ENCODE results near the gene CPM. TPM values are rescaled to one million over a fixed set of nuclear protein-coding genes. Genes with fewer than 3 reads are reported as not detected.

The CPM gene
- polyA plus RNA-seq, 2 of the 4 experiments (the other 2 are of a cell fraction) = 3.7 to 6.8 TPM

DNA sequence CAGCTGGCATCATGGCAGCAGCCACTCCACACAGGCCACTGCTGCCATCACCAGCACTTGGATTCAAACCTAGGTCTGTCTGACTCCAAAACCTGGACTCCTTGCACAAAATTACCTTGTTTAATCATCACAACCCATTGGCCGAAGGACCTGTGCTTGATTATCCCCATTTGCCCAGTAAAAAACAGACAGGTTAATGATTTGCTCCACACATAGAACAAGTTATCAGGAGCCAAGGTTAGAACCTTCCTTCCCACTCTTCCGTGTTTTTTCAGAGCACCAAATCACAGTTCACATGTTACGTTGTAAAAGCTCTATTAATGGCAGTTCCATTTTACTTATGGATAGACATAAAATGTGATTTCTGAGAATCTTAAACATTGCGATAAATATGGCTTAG, 23.5 kb upstream of the CPM start:
- 84% methylated on average over 4 of the region's 4 CpGs for WGBS (ENCODE audit: missing lambda C conversion rate)
- FAIRE-seq = no peak
- no peak for DNase-seq (ENCODE audit: low read depth in 1 of 2, low spot score in 1 of 2)
- ATAC-seq = no peak
- POLR2A ChIA-PET = no interaction called here
- no peak overlapping the region for H3K4me3 ChIP-seq
- no peak overlapping the region for H3K4me2 ChIP-seq
- H3K9me3 ChIP-seq = no peaks in the 10 kb centered on the region
- H3K27ac ChIP-seq = no peak overlapping the region
- CTCF ChIA-PET = interaction anchor here (1.4 kb wide), 1 partner anchor 88 kb away, joined by 3 read pairs; no protein-coding TSS in a partner anchor
- TF ChIP-seq, protein P1, sequence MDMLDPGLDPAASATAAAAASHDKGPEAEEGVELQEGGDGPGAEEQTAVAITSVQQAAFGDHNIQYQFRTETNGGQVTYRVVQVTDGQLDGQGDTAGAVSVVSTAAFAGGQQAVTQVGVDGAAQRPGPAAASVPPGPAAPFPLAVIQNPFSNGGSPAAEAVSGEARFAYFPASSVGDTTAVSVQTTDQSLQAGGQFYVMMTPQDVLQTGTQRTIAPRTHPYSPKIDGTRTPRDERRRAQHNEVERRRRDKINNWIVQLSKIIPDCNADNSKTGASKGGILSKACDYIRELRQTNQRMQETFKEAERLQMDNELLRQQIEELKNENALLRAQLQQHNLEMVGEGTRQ (IDR thresholded peaks at IDR 0.05) = no peak
- TF ChIP-seq RCOR1 (IDR thresholded peaks at IDR 0.05; ENCODE audit: low read depth, low read length) (no peak), GATA3 (IDR thresholded peaks at IDR 0.05; ENCODE audit: borderline replicate concordance) (no peak), MAZ (IDR thresholded peaks at IDR 0.05; ENCODE audit: borderline replicate concordance, low read depth, low read length) (no peak)
- TF ChIP-seq, protein P2, sequence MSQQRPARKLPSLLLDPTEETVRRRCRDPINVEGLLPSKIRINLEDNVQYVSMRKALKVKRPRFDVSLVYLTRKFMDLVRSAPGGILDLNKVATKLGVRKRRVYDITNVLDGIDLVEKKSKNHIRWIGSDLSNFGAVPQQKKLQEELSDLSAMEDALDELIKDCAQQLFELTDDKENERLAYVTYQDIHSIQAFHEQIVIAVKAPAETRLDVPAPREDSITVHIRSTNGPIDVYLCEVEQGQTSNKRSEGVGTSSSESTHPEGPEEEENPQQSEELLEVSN (IDR thresholded peaks at IDR 0.05; ENCODE audit: borderline replicate concordance, low read depth) = no peak
- H3K4me1 ChIP-seq = no peaks in the 10 kb centered on the region

DNA sequence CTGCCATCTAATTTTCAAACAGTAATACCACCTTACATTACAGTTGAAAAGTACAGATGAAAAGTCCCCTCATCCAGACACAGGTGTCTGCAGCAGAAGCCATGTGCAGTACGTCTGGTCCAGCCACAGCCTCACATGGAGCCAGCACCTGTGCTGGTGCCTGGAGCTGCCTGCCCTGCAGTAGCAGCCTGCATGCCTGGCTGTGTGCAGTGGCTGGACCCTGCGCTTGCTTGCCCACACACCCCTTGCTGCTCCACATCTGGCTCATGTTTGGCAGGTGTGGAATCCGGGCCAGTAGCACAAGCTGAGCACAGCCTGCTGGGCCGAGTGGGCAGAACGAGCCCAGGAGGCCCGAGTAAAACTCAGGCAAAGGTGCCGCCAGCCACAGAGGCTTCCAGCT, 21.8 kb upstream of the CPM start:
- Histone ChIP-seq H3K4me2 (no peak overlapping the region), H3K9me3 (no peaks in the 10 kb centered on the region), H3K27ac (no peak overlapping the region), H3K4me3 (no peak overlapping the region), H3K4me1 (no peaks in the 10 kb centered on the region)
- 71% methylated on average over 5 of the region's 7 CpGs for WGBS (ENCODE audit: missing lambda C conversion rate)
- ChIA-PET CTCF (interaction anchor here (0.8 to 1.1 kb wide), 2 partner anchors 11 to 23 kb away, joined by 3 read pairs; no protein-coding TSS in a partner anchor), POLR2A (no interaction called here)
- no peak for TF ChIP-seq EHMT2 (IDR thresholded peaks at IDR 0.05; ENCODE audit: low read depth)
- TF ChIP-seq BHLHE40 (IDR thresholded peaks at IDR 0.05; ENCODE audit: low read depth, low read length) = no peak
- no peak for TF ChIP-seq JUNB (IDR thresholded peaks at IDR 0.05)
- TF ChIP-seq TP53 (CRISPR knock-in tag; IDR thresholded peaks at IDR 0.05) = no peak
- no peak for TF ChIP-seq RNF2 (IDR thresholded peaks at IDR 0.05; ENCODE audit: borderline replicate concordance, low read depth)
- no peak for TF ChIP-seq ESRRA (IDR thresholded peaks at IDR 0.05; ENCODE audit: borderline replicate concordance, low read length)
- TF ChIP-seq CHD4 (IDR thresholded peaks at IDR 0.05; ENCODE audit: borderline replicate concordance) = no peak
- TF ChIP-seq ZFP36 (IDR thresholded peaks at IDR 0.05; ENCODE audit: borderline replicate concordance, partially characterized antibody) = no peak
- no peak for TF ChIP-seq FOSL2 (IDR thresholded peaks at IDR 0.05)
- TF ChIP-seq FOSL2 (CRISPR knock-in tag; IDR thresholded peaks at IDR 0.05) = no peak
- TF ChIP-seq, protein P3, sequence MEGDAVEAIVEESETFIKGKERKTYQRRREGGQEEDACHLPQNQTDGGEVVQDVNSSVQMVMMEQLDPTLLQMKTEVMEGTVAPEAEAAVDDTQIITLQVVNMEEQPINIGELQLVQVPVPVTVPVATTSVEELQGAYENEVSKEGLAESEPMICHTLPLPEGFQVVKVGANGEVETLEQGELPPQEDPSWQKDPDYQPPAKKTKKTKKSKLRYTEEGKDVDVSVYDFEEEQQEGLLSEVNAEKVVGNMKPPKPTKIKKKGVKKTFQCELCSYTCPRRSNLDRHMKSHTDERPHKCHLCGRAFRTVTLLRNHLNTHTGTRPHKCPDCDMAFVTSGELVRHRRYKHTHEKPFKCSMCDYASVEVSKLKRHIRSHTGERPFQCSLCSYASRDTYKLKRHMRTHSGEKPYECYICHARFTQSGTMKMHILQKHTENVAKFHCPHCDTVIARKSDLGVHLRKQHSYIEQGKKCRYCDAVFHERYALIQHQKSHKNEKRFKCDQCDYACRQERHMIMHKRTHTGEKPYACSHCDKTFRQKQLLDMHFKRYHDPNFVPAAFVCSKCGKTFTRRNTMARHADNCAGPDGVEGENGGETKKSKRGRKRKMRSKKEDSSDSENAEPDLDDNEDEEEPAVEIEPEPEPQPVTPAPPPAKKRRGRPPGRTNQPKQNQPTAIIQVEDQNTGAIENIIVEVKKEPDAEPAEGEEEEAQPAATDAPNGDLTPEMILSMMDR (IDR thresholded peaks at IDR 0.05) = no peak
- no peak for FAIRE-seq
- no peak for DNase-seq (ENCODE audit: low read depth in 1 of 2, low spot score in 1 of 2)
- ATAC-seq = no peak

DNA sequence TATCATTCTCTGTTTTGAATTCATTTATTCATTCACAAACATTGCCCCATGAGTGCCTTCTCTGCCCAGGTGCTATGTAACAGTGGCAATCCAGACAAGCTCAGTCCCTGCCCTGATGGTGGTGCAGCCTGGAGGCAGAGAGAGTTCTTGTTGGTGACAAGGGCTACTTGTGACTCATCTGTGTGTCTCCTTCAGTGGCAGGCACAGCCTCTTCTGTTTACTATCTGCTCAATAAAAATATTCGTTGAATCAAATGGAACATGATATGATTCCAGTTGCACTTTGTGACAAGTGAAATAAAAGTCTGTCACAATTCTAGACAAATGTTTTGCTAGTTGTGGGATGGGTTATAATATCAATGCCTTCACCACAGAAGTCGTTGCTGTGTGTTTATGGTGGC, 20.6 kb upstream of the CPM start:
- H3K4me1 ChIP-seq = no peaks in the 10 kb centered on the region
- FAIRE-seq = no peak
- POLR2A ChIA-PET = no interaction called here

More for the DNA sequence above, 20.6 kb upstream of the CPM start:
- Histone ChIP-seq H3K4me2 (no peak overlapping the region), H3K27ac (no peak overlapping the region), H3K4me3 (no peak overlapping the region), H3K9me3 (no peaks in the 10 kb centered on the region)
- 10% methylated on average over 2 of the region's 2 CpGs for WGBS (ENCODE audit: missing lambda C conversion rate)
- CTCF ChIA-PET = no interaction called here
- DNase-seq (ENCODE audit: low read depth in 1 of 2, low spot score in 1 of 2) = no peak
- ATAC-seq = no peak
- TF ChIP-seq CEBPB (IDR thresholded peaks at IDR 0.05) = no peak
- TF ChIP-seq FOSB (CRISPR knock-in tag; IDR thresholded peaks at IDR 0.05) = no peak
- TF ChIP-seq CHD2 (IDR thresholded peaks at IDR 0.05; ENCODE audit: low read length, partially characterized antibody) = no peak
- TF ChIP-seq FOSL2 (IDR thresholded peaks at IDR 0.05) = no peak
- no peak for TF ChIP-seq FOSL2 (CRISPR knock-in tag; IDR thresholded peaks at IDR 0.05)
- no peak for TF ChIP-seq CHD4 (IDR thresholded peaks at IDR 0.05; ENCODE audit: borderline replicate concordance)
- TF ChIP-seq HOXA7 (CRISPR knock-in tag; IDR thresholded peaks at IDR 0.05) = no peak
- TF ChIP-seq HOXB5 (CRISPR knock-in tag; IDR thresholded peaks at IDR 0.05) = no peak

Data from A549 (cell line).